ENCODE results near the gene BBOX1.

GRCh38 chr11:27119396-27119795, 78.8 kb downstream of the BBOX1 start:
- TF ChIP-seq CTCF (IDR thresholded peaks at IDR 0.05; ENCODE audit: low read depth, low read length, poor library complexity, severe bottlenecking) (no peak), EZH2phosphoT487 (IDR thresholded peaks at IDR 0.05; ENCODE audit: borderline replicate concordance, low read length) (no peak)
